HG03432 (cell line): Measurements from ENCODE around the gene USP14.

Source experiments
- ATAC-seq: cut with Tn5 transposase; IDR thresholded peaks from one replicate; pipeline ENCODE4 v1.9.1; 2021; ENCODE audit warnings: mild to moderate bottlenecking, moderate library complexity; ENCODE audit not compliant: unreplicated experiment

USP14 gene

GRCh38 chr18:159037-159652 is 788 bp downstream of the USP14 start:
- no peak for ATAC-seq

- ATAC-seq, result no peak
These were observed 1.6 kb downstream of the USP14 start for GRCh38 chr18:159933-160332.

GRCh38 chr18:160831-161570 is 2.6 kb downstream of the USP14 start:
- no peak for ATAC-seq

- no peak for ATAC-seq
These were observed 14.0 kb downstream of the USP14 start for GRCh38 chr18:172361-172760.

GRCh38 chr18:179499-179898 is 21.1 kb downstream of the USP14 start:
- ATAC-seq, result no peak

GRCh38 chr18:181711-182110 is 23.4 kb downstream of the USP14 start:
- no peak for ATAC-seq

GRCh38 chr18:183769-184168 is 25.4 kb downstream of the USP14 start:
- no peak for ATAC-seq

GRCh38 chr18:189254-189653 is 30.9 kb downstream of the USP14 start:
- no peak for ATAC-seq

GRCh38 chr18:191725-192124 is 33.4 kb downstream of the USP14 start:
- no peak for ATAC-seq

- no peak for ATAC-seq
These were observed 34.4 kb downstream of the USP14 start for GRCh38 chr18:192801-193200.

- no peak for ATAC-seq
These were observed 37.3 kb downstream of the USP14 start for GRCh38 chr18:195651-196050.

- no peak for ATAC-seq
These were observed 40.9 kb downstream of the USP14 start for GRCh38 chr18:199214-199613.

- ATAC-seq, result no peak
These were observed 41.4 kb downstream of the USP14 start for GRCh38 chr18:199768-200167.

- no peak for ATAC-seq
These were observed 51.7 kb downstream of the USP14 start for GRCh38 chr18:210075-210474.

GRCh38 chr18:210733-211132 is 52.4 kb downstream of the USP14 start:
- ATAC-seq, result no peak

GRCh38 chr18:211582-211981 is 53.2 kb downstream of the USP14 start:
- no peak for ATAC-seq

- no peak for ATAC-seq
These were observed 54.4 kb downstream of the USP14 start for GRCh38 chr18:212780-213179.

GRCh38 chr18:213505-213904 is 55.1 kb downstream of the USP14 start:
- ATAC-seq, result no peak

GRCh38 chr18:213966-214365 is 55.6 kb downstream of the USP14 start:
- ATAC-seq, result no peak

- no peak for ATAC-seq
These were observed 57.2 kb downstream of the USP14 start for GRCh38 chr18:215448-216010.

- ATAC-seq, result no peak
These were observed 59.4 kb downstream of the USP14 start for GRCh38 chr18:217532-218336.

GRCh38 chr18:220708-221107 is 62.4 kb downstream of the USP14 start:
- no peak for ATAC-seq
